Calu3 (cell line): ENCODE measurements around the gene PROSER3. TPM values are rescaled to one million over a fixed set of nuclear protein-coding genes. Genes with fewer than 3 reads are reported as not detected.

Experiments
- BruUV-seq: library from RNA; stranded (reverse); fragments of 400-500 nt; replicated peaks from 2 replicates; lab custom pipeline; 2021; lab: Mats Ljungman, UMichigan
- CTCF ChIA-PET: fragments of 300-600 bp; sonication (Branson Sonifier 250); formaldehyde crosslinking; loops from one replicate; lab custom pipeline; 2022; ENCODE audit warnings: antibody characterized with exemption; lab: Charles Lee
- DNase-seq: peaks from one replicate; pipeline ENCODE4 v3.0.0; 2022
- H3K27ac Mint-ChIP-seq: one replicate; pipeline ENCODE4 v1.8.0; 2022; ENCODE audit warnings: mixed read lengths; ENCODE audit not compliant: unreplicated experiment
- H3K27me3 Mint-ChIP-seq: one replicate; pipeline ENCODE4 v1.8.0; 2022; ENCODE audit warnings: mixed read lengths; ENCODE audit not compliant: unreplicated experiment
- H3K36me3 Mint-ChIP-seq: one replicate; pipeline ENCODE4 v1.8.0; 2022; ENCODE audit warnings: mild to moderate bottlenecking, moderate library complexity, mixed read lengths; ENCODE audit not compliant: insufficient read depth, unreplicated experiment
- H3K4me1 Mint-ChIP-seq: one replicate; pipeline ENCODE4 v1.8.0; 2022; ENCODE audit warnings: mild to moderate bottlenecking, low read depth, mixed read lengths; ENCODE audit not compliant: unreplicated experiment
- H3K4me3 Mint-ChIP-seq: one replicate; pipeline ENCODE4 v1.8.0; 2022; ENCODE audit warnings: mild to moderate bottlenecking, low read depth, moderate library complexity, mixed read lengths; ENCODE audit not compliant: unreplicated experiment
- H3K9me3 Mint-ChIP-seq: one replicate; pipeline ENCODE4 v1.8.0; 2022; ENCODE audit warnings: low read depth, mixed read lengths; ENCODE audit not compliant: unreplicated experiment
- CTCF ChIP-seq: fragments of 200-600 bp; IDR thresholded peaks from one replicate; pipeline ENCODE4 v1.8.0; 2022; ENCODE audit warnings: antibody characterized with exemption; ENCODE audit not compliant: unreplicated experiment
- intact Hi-C: fragments of 100-400 bp; cut with micrococcal nuclease; formaldehyde crosslinking; loops from one replicate; pipeline ENCODE4 v1.10.0; 2022; ENCODE audit not compliant: unreplicated experiment
- total RNA-seq: library from RNA; stranded (reverse); gene quantifications from 2 replicates; pipeline ENCODE4 v1.2.3, GENCODE V29; 2022

PROSER3 gene
- total RNA-seq, 1 experiment from 2014 or later, result 70.7 TPM

DNA sequence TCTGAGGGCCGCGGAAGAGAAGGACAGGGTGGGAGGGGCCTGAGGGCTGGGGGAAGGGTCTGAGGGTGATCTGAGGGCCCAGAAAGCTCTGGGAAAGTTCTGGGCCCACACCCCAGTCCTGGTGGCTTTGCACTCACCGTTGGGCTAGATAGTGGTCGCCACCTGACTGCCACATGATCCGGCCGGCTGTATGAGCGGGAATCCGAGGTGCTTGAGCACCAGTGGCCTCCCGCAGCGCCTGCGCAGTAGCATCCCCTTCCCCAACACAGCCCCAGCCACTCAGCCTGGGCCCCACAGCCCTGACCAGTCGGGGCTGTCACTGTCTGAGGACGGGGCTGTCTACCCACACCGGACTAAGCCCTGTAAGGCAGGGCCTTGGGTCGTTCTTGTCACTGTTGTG lies 39.7 kb downstream of the PROSER3 start:
- CTCF ChIA-PET, result no interaction called here

GRCh38 chr19:35801828-35802227 lies 43.9 kb downstream of the PROSER3 start:
- H3K27me3 Mint-ChIP-seq, result peaks cover 28% of the 10 kb centered on the region
- no TSS peak for BruUV-seq
- H3K4me1 Mint-ChIP-seq, result no peaks in the 10 kb centered on the region
- H3K9me3 Mint-ChIP-seq, result no peaks in the 10 kb centered on the region
- DNase-seq, result no peak
- no peak overlapping the region for H3K4me3 Mint-ChIP-seq
- intact Hi-C loops, result no loop called here
- H3K27ac Mint-ChIP-seq, result no peak overlapping the region
- H3K36me3 Mint-ChIP-seq, result no peaks in the 10 kb centered on the region
- TF ChIP-seq CTCF, result no peak
- CTCF ChIA-PET, result no interaction called here

More for the DNA sequence above, 39.7 kb downstream of the PROSER3 start:
- Mint-ChIP-seq H3K9me3 (no peaks in the 10 kb centered on the region), H3K27me3 (peaks cover 20% of the 10 kb centered on the region), H3K4me1 (peaks cover 8% of the 10 kb centered on the region), H3K27ac (no peak overlapping the region), H3K4me3 (no peak overlapping the region), H3K36me3 (no peaks in the 10 kb centered on the region)
- no peak for TF ChIP-seq CTCF
- no TSS peak for BruUV-seq
- intact Hi-C loops, result no loop called here
- DNase-seq, result no peak

- H3K27ac Mint-ChIP-seq, result no peak overlapping the region
- no TSS peak for BruUV-seq
- no peaks in the 10 kb centered on the region for H3K36me3 Mint-ChIP-seq
- no peak for TF ChIP-seq CTCF
- DNase-seq, result no peak
- intact Hi-C loops, result no loop called here
- H3K4me1 Mint-ChIP-seq, result no peaks in the 10 kb centered on the region
- peaks cover 40% of the 10 kb centered on the region for H3K27me3 Mint-ChIP-seq
- no peaks in the 10 kb centered on the region for H3K9me3 Mint-ChIP-seq
- CTCF ChIA-PET, result interaction anchor here (0.6 kb wide), 2 partner anchors 59 to 161 kb away, joined by 3 read pairs; no protein-coding TSS in a partner anchor
- H3K4me3 Mint-ChIP-seq, result no peak overlapping the region
These were observed 47.6 kb downstream of the PROSER3 start for GRCh38 chr19:35805526-35806102.

GRCh38 chr19:35806597-35806996 lies 48.6 kb downstream of the PROSER3 start:
- intact Hi-C loops, result no loop called here
- peak; percentile 13 for TF ChIP-seq CTCF
- H3K4me1 Mint-ChIP-seq, result peaks cover under 1% of the 10 kb centered on the region
- H3K9me3 Mint-ChIP-seq, result no peaks in the 10 kb centered on the region
- CTCF ChIA-PET, result no interaction called here
- BruUV-seq, result no TSS peak
- H3K27ac Mint-ChIP-seq, result no peak overlapping the region
- no peak for DNase-seq
- H3K36me3 Mint-ChIP-seq, result no peaks in the 10 kb centered on the region
- H3K4me3 Mint-ChIP-seq, result no peak overlapping the region
- H3K27me3 Mint-ChIP-seq, result peaks cover 50% of the 10 kb centered on the region
